A549 (cell line): ENCODE data around the gene NR3C1. TPM values are rescaled to one million over a fixed set of nuclear protein-coding genes. Genes with fewer than 3 reads are reported as not detected.

Experiments used
- ATAC-seq, 2 experiments: fragments of 200-7000 bp in 1 of 2; fragments of >200 bp in 1 of 2; cut with Nextera tagmentation in 1 of 2; cut with Tn5 transposase in 1 of 2; 3 replicates each; pipeline versions ENCODE4 v1.8.0 to v1.9.1; 2018 to 2020; ENCODE audit warnings: mild to moderate bottlenecking in 1 of 2, moderate library complexity in 1 of 2
- CTCF ChIA-PET: fragments of 300-600 bp; sonication (Branson Sonifier 250); formaldehyde crosslinking; extraction: SDS; loops from one replicate; lab custom pipeline; 2021; ENCODE audit warnings: antibody characterized with exemption, inconsistent platforms; lab: Yijun Ruan, JAX
- POLR2A ChIA-PET: fragments of 350-600 bp; formaldehyde crosslinking; extraction: SDS; loops from one replicate; lab custom pipeline; 2021; ENCODE audit warnings: antibody characterized with exemption, inconsistent platforms; lab: Yijun Ruan, JAX
- DNase-seq, 2 experiments: peaks; one replicate each; pipeline versions ENCODE4 v3.0.0 to v3.0.0-alpha.2; 2011 to 2016; ENCODE audit warnings: low read depth in 1 of 2, low spot score in 1 of 2
- FAIRE-seq: peaks from 2 replicates; lab custom pipeline; 2011; peaks lifted over from hg19 to GRCh38; lab: Jason Lieb, UNC
- H3K27ac ChIP-seq, 2 experiments: fragments of >200 bp; sonication (Bioruptor Twin); formaldehyde crosslinking; 3 replicates each; pipeline ENCODE4 v1.5.1; 2016 to 2017
- H3K4me1 ChIP-seq: fragments of >200 bp; sonication (Bioruptor Twin); formaldehyde crosslinking; 3 replicates; pipeline ENCODE4 v1.6.1; 2016
- H3K4me2 ChIP-seq: fragments of >200 bp; sonication (Bioruptor Twin); formaldehyde crosslinking; 3 replicates; pipeline ENCODE4 v1.6.1; 2016
- H3K4me3 ChIP-seq: fragments of >200 bp; sonication (Bioruptor Twin); formaldehyde crosslinking; 3 replicates; pipeline ENCODE4 v1.5.1; 2016
- H3K9me3 ChIP-seq: fragments of >200 bp; sonication (Bioruptor Twin); formaldehyde crosslinking; 3 replicates; pipeline ENCODE4 v1.6.1; 2016
- ATOH8 ChIP-seq: fragments of 250-450 bp; sonication (Bioruptor Pico); IDR thresholded peaks from 2 replicates; pipeline ENCODE4 v1.5.0; 2020; ENCODE audit warnings: low read depth, mild to moderate bottlenecking, moderate library complexity
- CBX2 ChIP-seq: fragments of 200-600 bp; sonication (generic); IDR thresholded peaks from 2 replicates; pipeline ENCODE4 v1.6.1; 2016; ENCODE audit warnings: low read depth, mild to moderate bottlenecking, borderline replicate concordance
- CEBPB ChIP-seq, 2 experiments: fragments of >200 bp in 1 of 2; sonication (Bioruptor Twin) in 1 of 2; formaldehyde crosslinking in 1 of 2; IDR thresholded peaks; 2 replicates each; pipeline ENCODE4 v1.6.1; 2012 to 2016
- CHD4 ChIP-seq: fragments of 200-600 bp; sonication (generic); IDR thresholded peaks from 2 replicates; pipeline ENCODE4 v1.6.1; 2016; ENCODE audit warnings: antibody characterized with exemption, mild to moderate bottlenecking, borderline replicate concordance
- EHMT2 ChIP-seq: fragments of 200-600 bp; sonication (generic); IDR thresholded peaks from 2 replicates; pipeline ENCODE4 v1.6.1; 2016; ENCODE audit warnings: antibody characterized with exemption, low read depth, mild to moderate bottlenecking, moderate library complexity
- EP300 ChIP-seq, 2 experiments: fragments of >200 bp; sonication (Bioruptor Twin); formaldehyde crosslinking; IDR thresholded peaks; 2 replicates in 1 of 2; 3 replicates in 1 of 2; pipeline ENCODE4 v1.6.1; 2016 to 2017
- FOSL2 ChIP-seq, 2 experiments: fragments of 450-650 bp in 1 of 2; fragments of >200 bp in 1 of 2; sonication (Bioruptor Twin) in 1 of 2; formaldehyde crosslinking; IDR thresholded peaks; 2 replicates each; pipeline versions ENCODE4 v1.5.0 to v1.6.1; 2016 to 2020; ENCODE audit warnings: mild to moderate bottlenecking in 1 of 2, moderate library complexity in 1 of 2
- FOXS1 ChIP-seq: fragments of 250-450 bp; sonication (Bioruptor Pico); IDR thresholded peaks from 2 replicates; pipeline ENCODE4 v1.5.0; 2020; ENCODE audit warnings: mild to moderate bottlenecking, moderate library complexity
- GATA3 ChIP-seq: IDR thresholded peaks from 2 replicates; pipeline ENCODE4 v1.6.1; 2012; ENCODE audit warnings: borderline replicate concordance
- HDAC2 ChIP-seq: fragments of 200-600 bp; sonication (generic); IDR thresholded peaks from 2 replicates; pipeline ENCODE4 v1.6.1; 2016
- HEYL ChIP-seq: fragments of 250-450 bp; sonication (Bioruptor Pico); IDR thresholded peaks from 2 replicates; pipeline ENCODE4 v1.8.0; 2021; ENCODE audit warnings: mild to moderate bottlenecking, moderate library complexity
- HOXB13 ChIP-seq: fragments of 250-450 bp; sonication (Bioruptor Pico); IDR thresholded peaks from 2 replicates; pipeline ENCODE4 v1.5.0; 2020; ENCODE audit warnings: low read depth, mild to moderate bottlenecking, moderate library complexity
- HOXB5 ChIP-seq: fragments of 250-450 bp; sonication (Bioruptor Pico); IDR thresholded peaks from 2 replicates; pipeline ENCODE4 v1.5.0; 2020; ENCODE audit warnings: mild to moderate bottlenecking, moderate library complexity
- JUN ChIP-seq, 2 experiments: fragments of >200 bp; sonication (Bioruptor Twin); formaldehyde crosslinking; IDR thresholded peaks; 2 replicates in 1 of 2; 3 replicates in 1 of 2; pipeline ENCODE4 v1.6.1; 2016 to 2017
- JUNB ChIP-seq: fragments of >200 bp; sonication (Bioruptor Twin); formaldehyde crosslinking; IDR thresholded peaks from 2 replicates; pipeline ENCODE4 v1.6.1; 2016
- MAFK ChIP-seq: fragments of 450-650 bp; IDR thresholded peaks from 2 replicates; pipeline ENCODE4 v1.6.1; 2014; ENCODE audit not compliant: partially characterized antibody
- MYC ChIP-seq: IDR thresholded peaks from 2 replicates; pipeline ENCODE4 v1.6.1; 2012; ENCODE audit warnings: mild to moderate bottlenecking, inconsistent platforms, low read length, improper control_type of control experiment, borderline replicate concordance
- NFE2L2 ChIP-seq: fragments of 150-350 bp; conservative IDR thresholded peaks from 2 replicates; pipeline ENCODE4 v1.6.1; 2014; ENCODE audit warnings: low read length
- NPAS2 ChIP-seq: fragments of 250-450 bp; sonication (Bioruptor Pico); IDR thresholded peaks from 2 replicates; pipeline ENCODE4 v1.8.0; 2022; ENCODE audit warnings: mild to moderate bottlenecking, moderate library complexity, borderline replicate concordance
- PBX3 ChIP-seq: IDR thresholded peaks from 2 replicates; pipeline ENCODE4 v1.6.1; 2012
- POLR2A ChIP-seq: IDR thresholded peaks from 2 replicates; pipeline ENCODE4 v1.6.1; 2012; ENCODE audit warnings: mild to moderate bottlenecking, low read length
- RAD21 ChIP-seq, 2 experiments: fragments of >200 bp in 1 of 2; sonication (Bioruptor Twin) in 1 of 2; formaldehyde crosslinking in 1 of 2; IDR thresholded peaks in 1 of 2; conservative IDR thresholded peaks in 1 of 2; 2 replicates in 1 of 2; 3 replicates in 1 of 2; pipeline ENCODE4 v1.6.1; 2012 to 2018; ENCODE audit warnings: inconsistent platforms in 1 of 2
- RCOR1 ChIP-seq: fragments of 150-350 bp; IDR thresholded peaks from 2 replicates; pipeline ENCODE4 v1.6.1; 2014; ENCODE audit warnings: antibody characterized with exemption, low read length, low read depth
- RFX5 ChIP-seq: fragments of 450-650 bp; IDR thresholded peaks from 2 replicates; pipeline ENCODE4 v1.7.1; 2014; ENCODE audit warnings: antibody characterized with exemption, mild to moderate bottlenecking, moderate library complexity
- SMC3 ChIP-seq: fragments of >200 bp; sonication (Bioruptor Twin); formaldehyde crosslinking; IDR thresholded peaks from 3 replicates; pipeline ENCODE4 v1.6.1; 2018; ENCODE audit warnings: inconsistent platforms
- TFCP2L1 ChIP-seq: fragments of 250-450 bp; sonication (Bioruptor Pico); IDR thresholded peaks from 2 replicates; pipeline ENCODE4 v1.5.0; 2021; ENCODE audit warnings: mild to moderate bottlenecking
- ZC3H11A ChIP-seq: fragments of 450-650 bp; IDR thresholded peaks from 2 replicates; pipeline ENCODE4 v1.6.1; 2014; ENCODE audit warnings: antibody characterized with exemption, mild to moderate bottlenecking
- ZFP36 ChIP-seq: fragments of 450-650 bp; IDR thresholded peaks from 2 replicates; pipeline ENCODE4 v1.6.1; 2014; ENCODE audit warnings: borderline replicate concordance; ENCODE audit not compliant: partially characterized antibody
- ZSCAN20 ChIP-seq: fragments of 250-450 bp; sonication (Bioruptor Pico); IDR thresholded peaks from 2 replicates; pipeline ENCODE4 v1.8.0; 2022; ENCODE audit warnings: mild to moderate bottlenecking, moderate library complexity
- WGBS: methylation state at CpG from one replicate; pipeline ENCODE4 v1.1.6; 2017; ENCODE audit errors: missing lambda C conversion rate; 5-methylcytosine and 5-hydroxymethylcytosine counted together
- polyA plus RNA-seq, 4 experiments: library from polyadenylated mRNA; depleted of rRNA in 3 of 4; stranded (reverse); fragments of >200 nt; fragmentation: RNase III in 1 of 4; extraction: RNeasy Plus Mini Kit Qiagen cat#74134 plus additional on column Dnase treatment in 1 of 4; gene quantifications; 2 replicates in 3 of 4; 3 replicates in 1 of 4; pipeline ENCODE4 v1.2.3, GENCODE V29; 2011 to 2017
- TF ChIP-seq, protein P1 (sequence below): IDR thresholded peaks from 2 replicates; pipeline ENCODE4 v1.6.1; 2012
- TF ChIP-seq, protein P2 (sequence below): fragments of 200-600 bp; sonication (generic); IDR thresholded peaks from 2 replicates; pipeline ENCODE4 v1.6.1; 2016; ENCODE audit warnings: antibody characterized with exemption, mild to moderate bottlenecking, moderate library complexity
- TF ChIP-seq, protein P3 (sequence below): fragments of 450-650 bp; IDR thresholded peaks from 2 replicates; pipeline ENCODE4 v1.6.1; 2014; ENCODE audit warnings: antibody characterized with exemption

The NR3C1 gene
- polyA plus RNA-seq, 2 of the 4 experiments (the other 2 are of a cell fraction), result 46.5 to 73.0 TPM

GRCh38 chr5:143314099-143314498 lies 89.4 kb downstream of the NR3C1 start:
- no peak overlapping the region for H3K4me3 ChIP-seq
- DNase-seq (no peak), FAIRE-seq (peak; percentile 18), ATAC-seq (no peak)
- peak overlapping the region; percentile 2; the same call in 2 of the 3 replicates for H3K4me2 ChIP-seq
- H3K4me1 ChIP-seq, result peaks cover 90% of the 10 kb centered on the region
- 79% methylated on average over 1 of the region's 1 CpG for WGBS
- CTCF ChIA-PET, result interaction anchor here (0.6 to 0.9 kb wide), 4 partner anchors 190 to 658 kb away, joined by 3 read pairs; no protein-coding TSS in a partner anchor
- peak overlapping the region in 1 of 2 experiments; percentile 69; a peak in 3 of 6 replicates for H3K27ac ChIP-seq
- H3K9me3 ChIP-seq, result no peaks in the 10 kb centered on the region
- TF ChIP-seq, protein P1, sequence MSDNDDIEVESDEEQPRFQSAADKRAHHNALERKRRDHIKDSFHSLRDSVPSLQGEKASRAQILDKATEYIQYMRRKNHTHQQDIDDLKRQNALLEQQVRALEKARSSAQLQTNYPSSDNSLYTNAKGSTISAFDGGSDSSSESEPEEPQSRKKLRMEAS, result no peak
- TF ChIP-seq HEYL (CRISPR knock-in tag), result no peak
- no peak for TF ChIP-seq NFE2L2
- TF ChIP-seq HOXB13 (CRISPR knock-in tag), result no peak
- no peak for TF ChIP-seq JUNB
- no peak for TF ChIP-seq TFCP2L1
- no peak for TF ChIP-seq NPAS2 (CRISPR knock-in tag)
- TF ChIP-seq CEBPB (IDR thresholded peaks at IDR 0.05), result no peak
- TF ChIP-seq PBX3, result no peak
- no peak for TF ChIP-seq MYC
- TF ChIP-seq ZC3H11A, result no peak
- no peak for TF ChIP-seq EP300 (IDR thresholded peaks at IDR 0.05)
- TF ChIP-seq FOXS1 (CRISPR knock-in tag), result no peak
- TF ChIP-seq HDAC2, result no peak
- no peak for TF ChIP-seq CHD4
- TF ChIP-seq ATOH8 (CRISPR knock-in tag), result no peak
- no peak for TF ChIP-seq RAD21 (conservative IDR thresholded peaks at IDR 0.05 in 1 of 2, IDR thresholded peaks at IDR 0.05 in 1 of 2)
- TF ChIP-seq CBX2, result no peak
- no peak for TF ChIP-seq ZSCAN20 (CRISPR knock-in tag)
- TF ChIP-seq, all 56 proteins: peak for 0
- POLR2A ChIA-PET, result no interaction called here

DNA sequence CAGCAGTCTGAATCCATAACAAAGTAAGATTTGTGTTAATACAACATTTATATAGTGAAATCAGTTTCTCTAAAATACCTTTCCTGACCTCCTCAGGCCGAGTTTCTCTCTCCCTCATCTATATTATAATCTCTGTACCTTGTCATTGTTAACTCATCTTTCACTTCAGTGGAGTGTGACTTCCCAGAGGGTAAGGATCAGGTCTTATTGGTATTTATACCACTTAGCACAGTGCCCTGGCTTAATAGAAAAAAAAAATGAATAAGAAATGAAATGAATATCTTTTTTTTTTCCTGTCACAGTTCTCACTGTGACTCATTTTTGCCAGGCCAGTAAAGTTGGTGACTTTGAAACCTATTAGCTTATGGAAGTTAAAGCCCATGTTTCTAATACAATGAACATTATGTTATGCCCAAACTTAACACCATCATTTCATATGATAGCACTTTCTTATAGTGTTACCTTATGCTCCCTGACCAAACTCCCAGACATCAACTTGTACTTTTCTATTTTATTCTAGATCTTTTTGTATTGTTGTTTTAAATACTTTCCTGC lies 90.1 kb downstream of the NR3C1 start:
- no peak for DNase-seq
- ChIA-PET CTCF (interaction anchor here (0.6 to 0.8 kb wide), 3 partner anchors 191 to 657 kb away, joined by 3 read pairs; no protein-coding TSS in a partner anchor), POLR2A (no interaction called here)
- H3K4me1 ChIP-seq, result peaks cover 83% of the 10 kb centered on the region
- peak overlapping the region; percentile 2; the same call in 1 of the 3 replicates for H3K4me2 ChIP-seq
- no peak overlapping the region for H3K4me3 ChIP-seq
- peak overlapping the region in 1 of 2 experiments; percentile 69; a peak in 3 of 6 replicates for H3K27ac ChIP-seq
- no peak for ATAC-seq
- 74% methylated on average over 1 of the region's 1 CpG for WGBS
- FAIRE-seq, result peak; percentile 18
- H3K9me3 ChIP-seq, result no peaks in the 10 kb centered on the region
- TF ChIP-seq HOXB5 (CRISPR knock-in tag) (no peak), ZFP36 (no peak), FOSL2 (IDR thresholded peaks at IDR 0.05) (no peak), FOSL2 (CRISPR knock-in tag; IDR thresholded peaks at IDR 0.05) (no peak), NFE2L2 (no peak), GATA3 (no peak), POLR2A (no peak), RCOR1 (no peak), RFX5 (no peak), EHMT2 (no peak), SMC3 (no peak), FOXS1 (CRISPR knock-in tag) (no peak), RAD21 (conservative IDR thresholded peaks at IDR 0.05 in 1 of 2, IDR thresholded peaks at IDR 0.05 in 1 of 2) (no peak), MAFK (no peak), EP300 (IDR thresholded peaks at IDR 0.05) (no peak), JUN (IDR thresholded peaks at IDR 0.05) (no peak)
- TF ChIP-seq, protein P2, sequence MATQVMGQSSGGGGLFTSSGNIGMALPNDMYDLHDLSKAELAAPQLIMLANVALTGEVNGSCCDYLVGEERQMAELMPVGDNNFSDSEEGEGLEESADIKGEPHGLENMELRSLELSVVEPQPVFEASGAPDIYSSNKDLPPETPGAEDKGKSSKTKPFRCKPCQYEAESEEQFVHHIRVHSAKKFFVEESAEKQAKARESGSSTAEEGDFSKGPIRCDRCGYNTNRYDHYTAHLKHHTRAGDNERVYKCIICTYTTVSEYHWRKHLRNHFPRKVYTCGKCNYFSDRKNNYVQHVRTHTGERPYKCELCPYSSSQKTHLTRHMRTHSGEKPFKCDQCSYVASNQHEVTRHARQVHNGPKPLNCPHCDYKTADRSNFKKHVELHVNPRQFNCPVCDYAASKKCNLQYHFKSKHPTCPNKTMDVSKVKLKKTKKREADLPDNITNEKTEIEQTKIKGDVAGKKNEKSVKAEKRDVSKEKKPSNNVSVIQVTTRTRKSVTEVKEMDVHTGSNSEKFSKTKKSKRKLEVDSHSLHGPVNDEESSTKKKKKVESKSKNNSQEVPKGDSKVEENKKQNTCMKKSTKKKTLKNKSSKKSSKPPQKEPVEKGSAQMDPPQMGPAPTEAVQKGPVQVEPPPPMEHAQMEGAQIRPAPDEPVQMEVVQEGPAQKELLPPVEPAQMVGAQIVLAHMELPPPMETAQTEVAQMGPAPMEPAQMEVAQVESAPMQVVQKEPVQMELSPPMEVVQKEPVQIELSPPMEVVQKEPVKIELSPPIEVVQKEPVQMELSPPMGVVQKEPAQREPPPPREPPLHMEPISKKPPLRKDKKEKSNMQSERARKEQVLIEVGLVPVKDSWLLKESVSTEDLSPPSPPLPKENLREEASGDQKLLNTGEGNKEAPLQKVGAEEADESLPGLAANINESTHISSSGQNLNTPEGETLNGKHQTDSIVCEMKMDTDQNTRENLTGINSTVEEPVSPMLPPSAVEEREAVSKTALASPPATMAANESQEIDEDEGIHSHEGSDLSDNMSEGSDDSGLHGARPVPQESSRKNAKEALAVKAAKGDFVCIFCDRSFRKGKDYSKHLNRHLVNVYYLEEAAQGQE, result no peak
- TF ChIP-seq, protein P3, sequence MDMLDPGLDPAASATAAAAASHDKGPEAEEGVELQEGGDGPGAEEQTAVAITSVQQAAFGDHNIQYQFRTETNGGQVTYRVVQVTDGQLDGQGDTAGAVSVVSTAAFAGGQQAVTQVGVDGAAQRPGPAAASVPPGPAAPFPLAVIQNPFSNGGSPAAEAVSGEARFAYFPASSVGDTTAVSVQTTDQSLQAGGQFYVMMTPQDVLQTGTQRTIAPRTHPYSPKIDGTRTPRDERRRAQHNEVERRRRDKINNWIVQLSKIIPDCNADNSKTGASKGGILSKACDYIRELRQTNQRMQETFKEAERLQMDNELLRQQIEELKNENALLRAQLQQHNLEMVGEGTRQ, result no peak
